Prostate gland (tissue), 2 donors: ENCODE measurements around the gene HAGH.

ENCODE experiments used
- CTCF ChIP-seq, 4 experiments: fragments of 200-600 bp in 2 of 4; fragments of 450-650 bp in 2 of 4; sonication (generic) in 2 of 4; IDR thresholded peaks; 1 replicate in 3 of 4; 2 replicates in 1 of 4; pipeline ENCODE4 v1.5.1; 2016 to 2019; ENCODE audit warnings: antibody characterized with exemption in 4 of 4, mild to moderate bottlenecking in 2 of 4, moderate library complexity in 2 of 4
- POLR2A ChIP-seq: fragments of 450-650 bp; IDR thresholded peaks from one replicate; pipeline ENCODE4 v1.6.1; 2016; ENCODE audit warnings: antibody characterized with exemption, mild to moderate bottlenecking
- POLR2AphosphoS5 ChIP-seq: sonication (generic); formaldehyde crosslinking; IDR thresholded peaks from one replicate; pipeline ENCODE4 v1.6.1; 2017; ENCODE audit warnings: antibody characterized with exemption

- TF ChIP-seq POLR2AphosphoS5 = no peak
- no peak for TF ChIP-seq CTCF (IDR thresholded peaks at IDR 0.05)
- TF ChIP-seq POLR2A = no peak
These were observed 57.0 kb downstream of the HAGH start for GRCh38 chr16:1769402-1770300.
